Keratinocyte (primary cell): ENCODE measurements around the gene HOXC4.

Experiments used
- EZH2 ChIP-seq: IDR thresholded peaks from one replicate; pipeline ENCODE4 v1.6.1; 2012; ENCODE audit warnings: inconsistent platforms, mild to moderate bottlenecking, low read length, moderate library complexity
- TF ChIP-seq, protein P1 (sequence below), 3 experiments: IDR thresholded peaks in 1 of 3; conservative IDR thresholded peaks in 1 of 3; optimal IDR thresholded peaks in 1 of 3; 2 replicates in 2 of 3; 3 replicates in 1 of 3; pipeline versions ENCODE3 to v1.5.1; 2011; ENCODE audit warnings: low read length in 3 of 3, mild to moderate bottlenecking in 3 of 3, moderate library complexity in 2 of 3, control low read depth in 1 of 3, inconsistent platforms in 1 of 3; ENCODE audit not compliant: insufficient read depth in 2 of 3; ENCODE audit errors: extremely low read depth in 1 of 3

DNA sequence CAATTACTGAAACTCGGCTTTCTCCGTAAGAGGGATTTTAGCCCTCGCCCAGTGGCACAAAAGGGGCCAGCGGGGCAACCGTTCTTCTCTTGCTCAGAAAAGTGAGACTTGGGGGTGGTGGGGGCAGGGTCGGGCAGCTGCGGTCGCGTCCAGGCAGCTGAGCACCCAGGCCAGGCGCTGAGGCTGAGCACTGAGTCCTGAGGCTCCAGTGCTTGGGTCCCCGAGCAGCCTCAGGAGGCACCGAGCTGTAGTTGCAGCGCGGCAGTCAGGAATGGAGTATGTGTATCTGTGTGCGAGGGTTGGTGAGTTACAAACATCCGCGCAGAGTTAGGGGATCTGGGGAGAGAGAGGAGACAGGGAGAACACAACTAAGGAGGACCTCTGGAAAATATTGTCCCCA lies 29.5 kb upstream of the HOXC4 start:
- TF ChIP-seq, protein P1, sequence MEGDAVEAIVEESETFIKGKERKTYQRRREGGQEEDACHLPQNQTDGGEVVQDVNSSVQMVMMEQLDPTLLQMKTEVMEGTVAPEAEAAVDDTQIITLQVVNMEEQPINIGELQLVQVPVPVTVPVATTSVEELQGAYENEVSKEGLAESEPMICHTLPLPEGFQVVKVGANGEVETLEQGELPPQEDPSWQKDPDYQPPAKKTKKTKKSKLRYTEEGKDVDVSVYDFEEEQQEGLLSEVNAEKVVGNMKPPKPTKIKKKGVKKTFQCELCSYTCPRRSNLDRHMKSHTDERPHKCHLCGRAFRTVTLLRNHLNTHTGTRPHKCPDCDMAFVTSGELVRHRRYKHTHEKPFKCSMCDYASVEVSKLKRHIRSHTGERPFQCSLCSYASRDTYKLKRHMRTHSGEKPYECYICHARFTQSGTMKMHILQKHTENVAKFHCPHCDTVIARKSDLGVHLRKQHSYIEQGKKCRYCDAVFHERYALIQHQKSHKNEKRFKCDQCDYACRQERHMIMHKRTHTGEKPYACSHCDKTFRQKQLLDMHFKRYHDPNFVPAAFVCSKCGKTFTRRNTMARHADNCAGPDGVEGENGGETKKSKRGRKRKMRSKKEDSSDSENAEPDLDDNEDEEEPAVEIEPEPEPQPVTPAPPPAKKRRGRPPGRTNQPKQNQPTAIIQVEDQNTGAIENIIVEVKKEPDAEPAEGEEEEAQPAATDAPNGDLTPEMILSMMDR (optimal IDR thresholded peaks at IDR 0.05 in 1 of 3, IDR thresholded peaks at IDR 0.05 in 1 of 3, conservative IDR thresholded peaks at IDR 0.05 in 1 of 3; ENCODE audit: extremely low read depth in 1 of 3, insufficient read depth in 2 of 3, low read length in 3 of 3): no peak
- TF ChIP-seq EZH2: no peak
